Fibroblast of mammary gland (primary cell): ENCODE measurements around the gene IL1F10.
A peak's percentile ranks its signal among the peaks of the same experiment; 100 is the strongest.

Experiments
- DNase-seq: peaks from one replicate; pipeline ENCODE4 v3.0.0-alpha.2; 2010; ENCODE audit warnings: low read depth
- H3K4me3 ChIP-seq: 2 replicates; pipeline ENCODE4 v1.5.1; 2011; ENCODE audit warnings: low read depth, mild to moderate bottlenecking, low read length, moderate library complexity; ENCODE audit not compliant: control insufficient read depth
- TF ChIP-seq, protein P1 (sequence below): conservative IDR thresholded peaks from 2 replicates; pipeline ENCODE4 v1.5.1; 2011; ENCODE audit warnings: low read depth, low read length, inconsistent platforms; ENCODE audit not compliant: control insufficient read depth, insufficient read depth

IL1F10 gene

GRCh38 chr2:113114996-113115395 is 47.2 kb downstream of the IL1F10 start:
- H3K4me3 ChIP-seq = no peak overlapping the region
- TF ChIP-seq, protein P1, sequence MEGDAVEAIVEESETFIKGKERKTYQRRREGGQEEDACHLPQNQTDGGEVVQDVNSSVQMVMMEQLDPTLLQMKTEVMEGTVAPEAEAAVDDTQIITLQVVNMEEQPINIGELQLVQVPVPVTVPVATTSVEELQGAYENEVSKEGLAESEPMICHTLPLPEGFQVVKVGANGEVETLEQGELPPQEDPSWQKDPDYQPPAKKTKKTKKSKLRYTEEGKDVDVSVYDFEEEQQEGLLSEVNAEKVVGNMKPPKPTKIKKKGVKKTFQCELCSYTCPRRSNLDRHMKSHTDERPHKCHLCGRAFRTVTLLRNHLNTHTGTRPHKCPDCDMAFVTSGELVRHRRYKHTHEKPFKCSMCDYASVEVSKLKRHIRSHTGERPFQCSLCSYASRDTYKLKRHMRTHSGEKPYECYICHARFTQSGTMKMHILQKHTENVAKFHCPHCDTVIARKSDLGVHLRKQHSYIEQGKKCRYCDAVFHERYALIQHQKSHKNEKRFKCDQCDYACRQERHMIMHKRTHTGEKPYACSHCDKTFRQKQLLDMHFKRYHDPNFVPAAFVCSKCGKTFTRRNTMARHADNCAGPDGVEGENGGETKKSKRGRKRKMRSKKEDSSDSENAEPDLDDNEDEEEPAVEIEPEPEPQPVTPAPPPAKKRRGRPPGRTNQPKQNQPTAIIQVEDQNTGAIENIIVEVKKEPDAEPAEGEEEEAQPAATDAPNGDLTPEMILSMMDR = no peak
- no peak for DNase-seq

DNA sequence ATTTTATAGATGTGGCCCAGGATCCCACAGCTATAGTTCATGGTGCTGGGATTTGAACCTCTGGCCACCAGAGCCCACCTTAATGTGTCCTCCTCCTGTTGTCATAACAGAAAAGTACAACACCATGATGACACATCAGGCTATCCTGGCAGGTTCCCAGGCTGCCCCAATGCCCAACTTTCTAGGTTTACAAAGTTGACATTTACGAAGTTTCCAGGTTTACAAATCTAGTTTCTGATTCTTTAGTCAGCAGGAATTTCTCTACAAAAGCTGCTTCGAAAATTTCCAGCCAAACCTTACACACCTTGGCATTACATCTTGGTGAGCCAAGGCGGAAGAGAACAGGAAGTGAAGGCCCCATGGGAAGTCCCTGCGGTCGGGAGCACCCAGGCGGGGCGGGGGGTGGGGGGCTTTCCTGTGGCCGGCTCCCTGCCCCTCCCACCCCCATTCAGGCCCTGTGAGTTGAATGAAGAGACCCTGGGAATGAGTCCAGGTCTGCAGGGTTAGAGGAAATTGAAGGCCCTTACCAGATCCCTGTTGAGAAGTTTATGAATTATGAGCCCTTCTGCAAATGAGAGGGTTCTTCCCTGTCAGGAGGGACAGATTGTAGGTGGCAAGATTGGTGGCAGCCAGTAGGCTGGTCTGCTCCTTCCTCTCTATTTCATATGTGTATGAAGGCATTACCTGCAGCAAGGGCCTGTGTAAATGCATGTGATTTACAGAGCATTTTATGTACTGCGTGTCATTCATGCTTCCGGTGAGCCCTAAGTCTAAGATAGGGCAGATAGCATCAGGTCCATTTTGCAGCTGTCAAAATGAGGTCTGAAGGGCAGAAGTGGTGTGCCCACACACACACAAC is 48.6 kb downstream of the IL1F10 start:
- H3K4me3 ChIP-seq = no peak overlapping the region
- TF ChIP-seq, protein P1 = no peak
- peak; percentile 21 for DNase-seq

DNA sequence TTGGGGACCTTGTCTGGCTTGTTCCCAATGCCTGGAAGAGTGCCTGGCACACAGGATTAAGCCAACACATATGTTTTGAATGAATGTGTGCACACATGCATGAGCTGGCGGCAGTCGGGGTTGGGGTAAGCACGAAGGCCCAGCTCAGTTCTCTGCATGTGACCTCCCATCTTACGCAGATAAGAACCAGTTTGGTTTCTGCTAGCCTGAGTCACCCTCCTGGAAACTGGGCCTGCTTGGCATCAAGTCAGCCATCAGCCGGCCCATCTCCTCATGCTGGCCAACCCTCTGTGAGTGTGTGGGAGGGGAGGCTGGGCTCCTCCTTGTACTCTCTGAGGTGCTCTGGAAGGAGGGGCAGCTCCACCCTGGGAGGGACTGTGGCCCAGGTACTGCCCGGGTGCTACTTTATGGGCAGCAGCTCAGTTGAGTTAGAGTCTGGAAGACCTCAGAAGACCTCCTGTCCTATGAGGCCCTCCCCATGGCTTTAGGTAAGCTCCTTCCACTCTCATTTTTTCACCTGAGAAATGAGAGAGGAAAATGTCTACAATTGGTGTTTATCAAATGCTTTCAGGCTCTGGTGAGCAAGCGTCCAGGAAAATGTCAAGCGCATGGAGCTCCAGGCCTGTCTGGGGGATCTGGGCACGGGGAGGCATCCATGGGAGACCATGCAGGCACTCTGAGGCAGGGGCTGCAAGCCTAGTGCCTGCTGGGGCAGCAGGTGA is 49.9 kb downstream of the IL1F10 start:
- H3K4me3 ChIP-seq = no peak overlapping the region
- DNase-seq = peak; percentile 97
- TF ChIP-seq, protein P1 = no peak

- no peak for DNase-seq
- TF ChIP-seq, protein P1 = no peak
- H3K4me3 ChIP-seq = no peak overlapping the region
These were observed 50.5 kb downstream of the IL1F10 start for GRCh38 chr2:113118263-113118657.

GRCh38 chr2:113119111-113119510 is 51.3 kb downstream of the IL1F10 start:
- TF ChIP-seq, protein P1 = no peak
- H3K4me3 ChIP-seq = no peak overlapping the region
- DNase-seq = no peak

DNA sequence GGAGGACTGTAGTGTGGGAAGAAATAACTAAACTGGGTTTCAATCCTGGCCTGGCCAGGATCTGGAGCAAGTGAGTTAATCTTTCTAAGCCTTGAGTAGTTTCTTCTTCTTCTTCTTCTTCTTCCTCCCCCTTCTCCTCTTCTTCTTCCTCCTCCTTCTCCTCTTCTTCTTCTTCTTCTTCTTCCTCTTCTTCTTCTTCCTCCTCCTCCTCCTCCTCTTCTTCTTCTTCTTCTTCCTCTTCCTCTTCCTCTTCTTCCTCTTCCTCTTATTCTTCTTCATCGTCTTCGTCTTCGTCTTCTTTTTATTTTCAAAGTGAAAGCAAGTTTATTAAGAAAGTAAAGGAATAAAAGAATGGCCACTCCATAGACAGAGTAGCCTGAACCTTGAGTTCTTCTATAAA is 53.1 kb downstream of the IL1F10 start:
- DNase-seq = no peak
- TF ChIP-seq, protein P1 = no peak
- H3K4me3 ChIP-seq = no peak overlapping the region
